ENCODE data around the gene OR10H1. TPM values are rescaled to one million over a fixed set of nuclear protein-coding genes. Genes with fewer than 3 reads are reported as not detected.

Gene OR10H1
- polyA plus RNA-seq, 1 donor from 2014 or later, result not detected

DNA sequence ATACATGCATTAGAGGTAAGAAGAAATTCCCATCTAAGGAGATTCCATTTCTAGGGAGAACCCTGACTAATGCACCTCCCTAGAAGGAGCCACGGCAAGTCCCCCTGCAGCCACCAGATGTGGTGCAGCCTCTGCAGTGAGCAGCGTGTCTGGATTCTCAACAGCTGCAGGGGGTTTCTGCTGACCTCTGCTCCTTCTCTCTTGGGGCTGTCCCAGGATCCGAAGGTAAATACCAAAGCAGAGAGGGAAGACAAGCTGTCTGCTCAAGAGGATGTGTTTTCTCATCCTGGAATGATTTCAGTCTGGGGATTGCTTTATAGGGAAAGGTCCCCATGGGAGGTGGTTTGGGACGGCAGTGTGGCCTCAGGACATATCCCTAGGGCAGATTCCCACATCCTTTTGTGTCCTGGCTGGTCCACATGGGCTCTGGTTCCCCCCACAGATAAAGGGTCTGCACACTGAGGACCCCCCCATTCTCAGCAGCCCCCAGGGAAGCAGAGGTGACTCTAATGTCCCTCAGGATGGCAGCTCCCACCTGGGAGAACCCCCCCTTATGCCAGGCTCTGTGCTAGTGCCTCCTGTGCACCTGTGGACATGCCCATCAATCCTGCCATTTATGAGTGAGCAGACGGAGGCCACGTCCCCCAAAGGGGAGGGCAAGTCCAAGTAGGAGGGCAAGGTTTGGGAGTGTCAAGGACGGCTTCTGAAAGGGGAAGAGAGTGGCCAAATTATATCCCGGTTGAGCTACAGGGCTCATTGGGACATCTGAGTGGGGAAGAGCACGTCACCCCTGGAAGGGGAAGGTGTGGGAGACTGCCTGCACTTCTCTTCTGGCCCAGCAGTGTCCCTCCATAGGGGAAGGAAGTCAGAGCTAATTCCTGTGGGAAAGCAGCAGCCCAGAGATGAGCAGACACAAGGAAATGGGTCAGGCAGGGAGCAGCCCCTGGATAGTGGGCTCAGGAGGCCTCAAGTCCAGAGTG lies 38.2 kb downstream of the OR10H1 start:
- H3K36me3 ChIP-seq (ENCODE audit: insufficient read depth, low read length), result no peaks in the 10 kb centered on the region
- TF ChIP-seq, protein P1, sequence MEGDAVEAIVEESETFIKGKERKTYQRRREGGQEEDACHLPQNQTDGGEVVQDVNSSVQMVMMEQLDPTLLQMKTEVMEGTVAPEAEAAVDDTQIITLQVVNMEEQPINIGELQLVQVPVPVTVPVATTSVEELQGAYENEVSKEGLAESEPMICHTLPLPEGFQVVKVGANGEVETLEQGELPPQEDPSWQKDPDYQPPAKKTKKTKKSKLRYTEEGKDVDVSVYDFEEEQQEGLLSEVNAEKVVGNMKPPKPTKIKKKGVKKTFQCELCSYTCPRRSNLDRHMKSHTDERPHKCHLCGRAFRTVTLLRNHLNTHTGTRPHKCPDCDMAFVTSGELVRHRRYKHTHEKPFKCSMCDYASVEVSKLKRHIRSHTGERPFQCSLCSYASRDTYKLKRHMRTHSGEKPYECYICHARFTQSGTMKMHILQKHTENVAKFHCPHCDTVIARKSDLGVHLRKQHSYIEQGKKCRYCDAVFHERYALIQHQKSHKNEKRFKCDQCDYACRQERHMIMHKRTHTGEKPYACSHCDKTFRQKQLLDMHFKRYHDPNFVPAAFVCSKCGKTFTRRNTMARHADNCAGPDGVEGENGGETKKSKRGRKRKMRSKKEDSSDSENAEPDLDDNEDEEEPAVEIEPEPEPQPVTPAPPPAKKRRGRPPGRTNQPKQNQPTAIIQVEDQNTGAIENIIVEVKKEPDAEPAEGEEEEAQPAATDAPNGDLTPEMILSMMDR (IDR thresholded peaks at IDR 0.05; ENCODE audit: poor library complexity, severe bottlenecking), result no peak
- TF ChIP-seq MXI1 (conservative IDR thresholded peaks at IDR 0.05; ENCODE audit: poor library complexity, severe bottlenecking) (no peak), EP300 (conservative IDR thresholded peaks at IDR 0.05; ENCODE audit: poor library complexity, severe bottlenecking) (no peak), EZH2 (IDR thresholded peaks at IDR 0.05; ENCODE audit: borderline replicate concordance, insufficient read depth, low read length, poor library complexity, severe bottlenecking) (no peak), POLR2AphosphoS5 (IDR thresholded peaks at IDR 0.05) (no peak)
- TF ChIP-seq, protein P2, sequence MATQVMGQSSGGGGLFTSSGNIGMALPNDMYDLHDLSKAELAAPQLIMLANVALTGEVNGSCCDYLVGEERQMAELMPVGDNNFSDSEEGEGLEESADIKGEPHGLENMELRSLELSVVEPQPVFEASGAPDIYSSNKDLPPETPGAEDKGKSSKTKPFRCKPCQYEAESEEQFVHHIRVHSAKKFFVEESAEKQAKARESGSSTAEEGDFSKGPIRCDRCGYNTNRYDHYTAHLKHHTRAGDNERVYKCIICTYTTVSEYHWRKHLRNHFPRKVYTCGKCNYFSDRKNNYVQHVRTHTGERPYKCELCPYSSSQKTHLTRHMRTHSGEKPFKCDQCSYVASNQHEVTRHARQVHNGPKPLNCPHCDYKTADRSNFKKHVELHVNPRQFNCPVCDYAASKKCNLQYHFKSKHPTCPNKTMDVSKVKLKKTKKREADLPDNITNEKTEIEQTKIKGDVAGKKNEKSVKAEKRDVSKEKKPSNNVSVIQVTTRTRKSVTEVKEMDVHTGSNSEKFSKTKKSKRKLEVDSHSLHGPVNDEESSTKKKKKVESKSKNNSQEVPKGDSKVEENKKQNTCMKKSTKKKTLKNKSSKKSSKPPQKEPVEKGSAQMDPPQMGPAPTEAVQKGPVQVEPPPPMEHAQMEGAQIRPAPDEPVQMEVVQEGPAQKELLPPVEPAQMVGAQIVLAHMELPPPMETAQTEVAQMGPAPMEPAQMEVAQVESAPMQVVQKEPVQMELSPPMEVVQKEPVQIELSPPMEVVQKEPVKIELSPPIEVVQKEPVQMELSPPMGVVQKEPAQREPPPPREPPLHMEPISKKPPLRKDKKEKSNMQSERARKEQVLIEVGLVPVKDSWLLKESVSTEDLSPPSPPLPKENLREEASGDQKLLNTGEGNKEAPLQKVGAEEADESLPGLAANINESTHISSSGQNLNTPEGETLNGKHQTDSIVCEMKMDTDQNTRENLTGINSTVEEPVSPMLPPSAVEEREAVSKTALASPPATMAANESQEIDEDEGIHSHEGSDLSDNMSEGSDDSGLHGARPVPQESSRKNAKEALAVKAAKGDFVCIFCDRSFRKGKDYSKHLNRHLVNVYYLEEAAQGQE (IDR thresholded peaks at IDR 0.05; ENCODE audit: borderline replicate concordance), result no peak
- peaks cover 10% of the 10 kb centered on the region for H3K9me3 ChIP-seq (ENCODE audit: low read length)
- H3K4me2 ChIP-seq (ENCODE audit: low read length), result no peak overlapping the region
- H3K27ac ChIP-seq (ENCODE audit: low read length), result no peak overlapping the region
- no peaks in the 10 kb centered on the region for H3K9me2 ChIP-seq (ENCODE audit: insufficient read depth, low read length)
- H2AFZ ChIP-seq (ENCODE audit: low read depth, low read length), result no peak overlapping the region
- no peaks in the 10 kb centered on the region for H4K20me1 ChIP-seq (ENCODE audit: insufficient read depth)
- no peaks in the 10 kb centered on the region for H3K27me3 ChIP-seq (ENCODE audit: insufficient read depth, low read depth, low read length)
- no peak overlapping the region for H3K4me3 ChIP-seq (ENCODE audit: low read length)
- no peaks in the 10 kb centered on the region for H3F3A ChIP-seq (ENCODE audit: insufficient read depth, low read length, poor library complexity, severe bottlenecking)
- H3K9ac ChIP-seq (ENCODE audit: low read length), result no peak overlapping the region
- H3K79me2 ChIP-seq (replicated peaks; ENCODE audit: insufficient read depth, low read length), result no peaks in the 10 kb centered on the region

DNA sequence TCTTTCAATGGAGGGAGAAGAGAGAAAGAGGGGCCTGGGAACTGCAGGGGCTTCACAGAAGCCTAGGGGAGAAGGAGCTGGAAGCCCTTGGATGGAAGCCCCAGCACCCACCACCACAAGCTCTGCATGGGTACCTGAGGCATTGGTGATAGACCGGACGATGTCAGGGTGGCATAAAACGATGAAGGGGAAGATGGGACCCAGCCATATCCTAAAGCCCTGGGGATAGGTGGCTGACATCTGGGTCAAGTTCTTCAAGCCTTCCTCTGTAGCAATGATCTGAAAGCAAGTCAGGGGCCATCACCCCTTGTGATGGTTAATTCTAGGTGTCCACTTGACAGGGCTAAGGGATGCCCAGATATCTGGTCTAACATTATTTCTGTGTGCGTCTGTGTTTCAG lies 39.2 kb downstream of the OR10H1 start:
- Histone ChIP-seq H2AFZ (ENCODE audit: low read depth, low read length) (no peak overlapping the region), H3K27me3 (ENCODE audit: insufficient read depth, low read depth, low read length) (no peaks in the 10 kb centered on the region), H3K9ac (ENCODE audit: low read length) (no peak overlapping the region), H4K20me1 (ENCODE audit: insufficient read depth) (no peaks in the 10 kb centered on the region), H3K4me3 (ENCODE audit: low read length) (no peak overlapping the region), H3K9me3 (ENCODE audit: low read length) (peaks cover 7% of the 10 kb centered on the region), H3K36me3 (ENCODE audit: insufficient read depth, low read length) (no peaks in the 10 kb centered on the region), H3F3A (ENCODE audit: insufficient read depth, low read length, poor library complexity, severe bottlenecking) (no peaks in the 10 kb centered on the region), H3K9me2 (ENCODE audit: insufficient read depth, low read length) (no peaks in the 10 kb centered on the region), H3K4me2 (ENCODE audit: low read length) (no peak overlapping the region), H3K27ac (ENCODE audit: low read length) (no peak overlapping the region), H3K79me2 (replicated peaks; ENCODE audit: insufficient read depth, low read length) (no peaks in the 10 kb centered on the region)
- TF ChIP-seq RAD21 (conservative IDR thresholded peaks at IDR 0.05) (no peak), SMC3 (conservative IDR thresholded peaks at IDR 0.05; ENCODE audit: poor library complexity) (no peak), TAF1 (IDR thresholded peaks at IDR 0.05; ENCODE audit: low read depth) (no peak), EZH2 (IDR thresholded peaks at IDR 0.05; ENCODE audit: borderline replicate concordance, insufficient read depth, low read length, poor library complexity, severe bottlenecking) (no peak), POLR2AphosphoS5 (IDR thresholded peaks at IDR 0.05) (no peak), MXI1 (conservative IDR thresholded peaks at IDR 0.05; ENCODE audit: poor library complexity, severe bottlenecking) (no peak), EP300 (conservative IDR thresholded peaks at IDR 0.05; ENCODE audit: poor library complexity, severe bottlenecking) (no peak)
- TF ChIP-seq, protein P1 (IDR thresholded peaks at IDR 0.05; ENCODE audit: poor library complexity, severe bottlenecking), result no peak
- TF ChIP-seq, protein P2 (IDR thresholded peaks at IDR 0.05; ENCODE audit: borderline replicate concordance), result no peak
